Bronchial epithelial cell (primary cell): ENCODE data around the gene CLDN14. TPM values are rescaled to one million over a fixed set of nuclear protein-coding genes. Genes with fewer than 3 reads are reported as not detected.

Experiments
- DNase-seq: peaks from one replicate; pipeline ENCODE4 v3.0.0-alpha.2; 2010; ENCODE audit warnings: low read depth
- FAIRE-seq: peaks from 2 replicates; lab custom pipeline; 2011; peaks lifted over from hg19 to GRCh38; lab: Jason Lieb, UNC
- H3K27me3 ChIP-seq: 2 replicates; pipeline ENCODE4 v1.5.1; 2011; ENCODE audit warnings: low read length; ENCODE audit not compliant: control insufficient read depth, insufficient read depth
- H3K36me3 ChIP-seq: 2 replicates; pipeline ENCODE4 v1.5.1; 2011; ENCODE audit warnings: low read length; ENCODE audit not compliant: control insufficient read depth, insufficient read depth
- H3K4me3 ChIP-seq: 2 replicates; pipeline ENCODE4 v1.5.1; 2011; ENCODE audit warnings: mild to moderate bottlenecking, low read depth, low read length, control low read depth
- total RNA-seq: library from RNA; depleted of rRNA; stranded (reverse); fragments of >200 nt; gene quantifications from 2 replicates; pipeline ENCODE4 v1.2.1, GENCODE V29; 2014
- TF ChIP-seq, protein P1 (sequence below): IDR thresholded peaks from 2 replicates; pipeline ENCODE4 v1.5.1; 2011; ENCODE audit warnings: mild to moderate bottlenecking, moderate library complexity, low read length, control low read depth, inconsistent platforms; ENCODE audit not compliant: insufficient read depth, severe bottlenecking

The CLDN14 gene
- total RNA-seq, 1 donor from 2014 or later, result not detected

DNA sequence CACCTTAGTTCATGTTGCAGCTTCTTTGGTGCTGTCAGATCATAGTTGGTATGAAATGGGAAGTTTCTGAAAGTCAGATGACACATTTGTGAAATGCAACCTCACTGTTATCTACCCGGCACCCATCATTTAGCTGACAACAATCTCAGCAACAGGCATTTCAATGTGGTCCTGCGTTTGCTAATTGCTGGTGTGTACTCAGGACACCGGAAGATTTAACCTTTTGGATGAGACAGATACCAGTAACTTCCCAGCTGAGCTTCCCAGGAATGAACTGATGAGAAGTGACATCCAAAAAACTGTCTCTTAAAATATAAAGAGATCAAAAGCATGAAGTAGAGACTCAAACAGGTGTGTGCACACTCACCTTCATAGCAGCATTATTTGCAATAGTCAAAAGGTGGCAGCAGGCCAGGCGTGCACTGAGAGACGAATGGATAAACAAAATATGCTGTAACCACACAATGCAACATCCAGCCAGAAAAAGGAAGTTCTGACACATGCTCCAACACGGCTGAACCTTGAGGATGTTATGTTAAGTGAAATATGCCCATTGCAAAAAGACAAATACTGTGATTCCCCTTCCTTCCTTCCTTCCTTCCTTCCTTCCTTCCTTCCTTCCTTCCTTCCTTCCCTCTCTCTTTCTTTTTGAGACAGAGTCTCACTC is 7.9 kb upstream of the CLDN14 start:
- peak; percentile 92 for DNase-seq
- no peaks in the 10 kb centered on the region for H3K27me3 ChIP-seq
- no peak for FAIRE-seq
- TF ChIP-seq, protein P1, sequence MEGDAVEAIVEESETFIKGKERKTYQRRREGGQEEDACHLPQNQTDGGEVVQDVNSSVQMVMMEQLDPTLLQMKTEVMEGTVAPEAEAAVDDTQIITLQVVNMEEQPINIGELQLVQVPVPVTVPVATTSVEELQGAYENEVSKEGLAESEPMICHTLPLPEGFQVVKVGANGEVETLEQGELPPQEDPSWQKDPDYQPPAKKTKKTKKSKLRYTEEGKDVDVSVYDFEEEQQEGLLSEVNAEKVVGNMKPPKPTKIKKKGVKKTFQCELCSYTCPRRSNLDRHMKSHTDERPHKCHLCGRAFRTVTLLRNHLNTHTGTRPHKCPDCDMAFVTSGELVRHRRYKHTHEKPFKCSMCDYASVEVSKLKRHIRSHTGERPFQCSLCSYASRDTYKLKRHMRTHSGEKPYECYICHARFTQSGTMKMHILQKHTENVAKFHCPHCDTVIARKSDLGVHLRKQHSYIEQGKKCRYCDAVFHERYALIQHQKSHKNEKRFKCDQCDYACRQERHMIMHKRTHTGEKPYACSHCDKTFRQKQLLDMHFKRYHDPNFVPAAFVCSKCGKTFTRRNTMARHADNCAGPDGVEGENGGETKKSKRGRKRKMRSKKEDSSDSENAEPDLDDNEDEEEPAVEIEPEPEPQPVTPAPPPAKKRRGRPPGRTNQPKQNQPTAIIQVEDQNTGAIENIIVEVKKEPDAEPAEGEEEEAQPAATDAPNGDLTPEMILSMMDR, result no peak
- H3K4me3 ChIP-seq, result no peak overlapping the region
- no peaks in the 10 kb centered on the region for H3K36me3 ChIP-seq

DNA sequence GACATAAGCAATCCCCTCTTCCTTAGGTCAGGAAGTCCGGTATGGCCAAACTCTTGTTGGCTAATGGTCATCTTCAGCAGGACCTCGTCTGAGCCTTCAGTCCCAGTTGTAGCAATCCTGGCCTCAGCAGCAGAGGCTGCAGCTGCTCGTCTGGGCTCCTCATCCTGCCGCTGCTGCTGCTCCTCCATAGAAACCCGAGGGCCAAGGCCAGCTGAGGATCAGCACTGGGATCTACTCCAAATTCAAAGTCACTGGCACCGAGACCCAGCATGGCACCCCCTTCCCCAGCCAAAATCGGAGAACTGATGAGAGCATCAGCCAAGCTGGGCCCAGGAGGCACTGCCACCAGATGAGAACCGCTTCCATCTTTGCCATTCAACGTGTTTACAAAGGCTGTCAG is 6.3 kb upstream of the CLDN14 start:
- TF ChIP-seq, protein P1, result no peak
- no peaks in the 10 kb centered on the region for H3K36me3 ChIP-seq
- FAIRE-seq (no peak), DNase-seq (no peak)
- H3K27me3 ChIP-seq, result no peaks in the 10 kb centered on the region
- no peak overlapping the region for H3K4me3 ChIP-seq

DNA sequence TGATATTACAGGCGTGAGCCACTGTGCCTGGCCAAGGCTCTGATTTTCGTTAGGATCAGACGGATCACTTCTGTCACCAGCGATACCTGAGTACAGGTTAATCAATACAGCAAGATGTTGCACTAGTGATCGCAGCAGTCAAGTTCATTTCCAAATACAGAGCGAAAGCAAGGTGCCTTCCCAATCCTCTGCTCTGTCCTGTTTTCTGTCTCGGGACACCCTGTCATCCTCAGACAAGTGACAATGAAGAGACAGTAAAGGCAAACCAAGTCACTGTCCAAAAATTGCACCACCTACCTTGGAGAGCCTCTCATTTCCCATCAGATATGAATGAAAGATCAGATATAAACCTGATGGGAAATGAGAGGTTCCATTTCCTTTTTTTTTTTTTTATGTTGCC is 5.6 kb upstream of the CLDN14 start:
- TF ChIP-seq, protein P1, result no peak
- Histone ChIP-seq H3K4me3 (no peak overlapping the region), H3K36me3 (no peaks in the 10 kb centered on the region), H3K27me3 (no peaks in the 10 kb centered on the region)
- DNase-seq (no peak), FAIRE-seq (no peak)

- H3K27me3 ChIP-seq, result no peaks in the 10 kb centered on the region
- TF ChIP-seq, protein P1, result no peak
- DNase-seq (no peak), FAIRE-seq (no peak)
- H3K36me3 ChIP-seq, result no peaks in the 10 kb centered on the region
- no peak overlapping the region for H3K4me3 ChIP-seq
Observed at GRCh38 chr21:36483095-36483494, 3.2 kb upstream of the CLDN14 start.

DNA sequence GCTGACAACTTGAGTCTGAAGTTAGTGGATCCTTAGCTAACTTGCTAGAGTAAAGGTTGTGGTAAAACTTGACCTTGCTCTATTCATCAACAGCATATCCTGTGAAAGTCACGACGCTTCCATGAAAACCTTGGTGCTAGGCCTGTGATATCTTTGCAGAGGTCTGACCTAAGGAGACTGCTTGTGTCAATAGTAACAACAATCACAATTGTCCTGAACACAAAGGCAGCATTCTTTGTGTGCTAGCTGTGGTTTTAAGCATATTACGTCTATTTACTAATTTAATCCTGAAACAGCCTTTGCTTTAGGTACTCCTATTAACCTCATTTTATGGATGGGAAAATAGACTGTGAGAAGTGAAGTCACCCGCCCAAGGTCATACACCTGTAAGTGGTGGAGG is 2.8 kb upstream of the CLDN14 start:
- no peaks in the 10 kb centered on the region for H3K27me3 ChIP-seq
- H3K4me3 ChIP-seq, result no peak overlapping the region
- FAIRE-seq (no peak), DNase-seq (no peak)
- TF ChIP-seq, protein P1, result no peak
- H3K36me3 ChIP-seq, result no peaks in the 10 kb centered on the region

DNA sequence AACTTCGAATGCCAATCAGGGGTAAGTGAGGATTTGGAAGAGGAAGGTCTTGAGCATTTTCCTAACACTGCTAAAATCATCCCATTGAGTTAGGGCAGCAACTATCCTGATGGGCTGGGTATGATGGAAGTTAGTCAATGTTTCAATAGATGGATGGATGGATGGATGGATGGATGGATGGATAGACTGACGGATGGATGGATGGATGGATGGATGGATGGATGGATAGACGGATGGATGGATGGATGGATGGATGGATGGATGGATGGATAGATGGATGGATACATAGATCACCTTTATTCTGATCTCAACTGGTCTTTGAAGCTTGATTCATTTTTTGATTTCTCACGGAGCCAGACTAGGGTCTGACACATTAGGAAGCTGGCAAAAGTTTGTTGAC is 2.3 kb upstream of the CLDN14 start:
- H3K27me3 ChIP-seq, result no peaks in the 10 kb centered on the region
- H3K36me3 ChIP-seq, result no peaks in the 10 kb centered on the region
- DNase-seq, result no peak
- no peak overlapping the region for H3K4me3 ChIP-seq
- no peak for FAIRE-seq
- TF ChIP-seq, protein P1, result no peak
